Left renal pelvis (tissue), 4 donors: ENCODE measurements around the gene EML1. TPM values are rescaled to one million over a fixed set of nuclear protein-coding genes. Genes with fewer than 3 reads are reported as not detected.

Source experiments
- DNase-seq, 4 donors: peaks; one replicate each; pipeline ENCODE4 v3.0.0-alpha.2; 2013; ENCODE audit warnings: low read depth in 4 of 4, low spot score in 3 of 4
- polyA plus RNA-seq, 4 donors: library from polyadenylated mRNA; unstranded; fragments of 120-200 nt; gene quantifications; one replicate each; pipeline ENCODE4 v1.2.1, GENCODE V29; 2013; ENCODE audit not compliant: insufficient read length in 4 of 4

The EML1 gene
- polyA plus RNA-seq, 4 donors, result 30.3 to 47.0 (median 39.7) TPM

DNA sequence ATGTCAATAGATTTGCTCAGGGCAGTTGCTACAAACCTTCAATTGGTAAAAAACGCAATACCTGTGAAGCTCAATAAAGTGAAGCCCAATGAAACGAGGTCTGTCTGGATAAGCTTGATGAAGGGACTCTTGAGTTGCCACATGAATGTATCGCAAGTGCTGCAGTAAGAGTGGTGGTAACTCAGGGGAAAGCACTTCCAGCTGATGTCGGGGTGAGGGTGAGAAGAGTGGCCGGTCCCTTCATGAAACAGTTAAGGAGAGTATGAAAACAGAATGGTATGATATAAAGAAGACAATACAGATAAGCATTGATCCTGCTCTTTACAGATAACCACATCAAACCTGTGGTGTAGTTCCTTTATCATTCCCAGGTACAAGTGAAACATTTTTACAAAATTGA is 188.6 kb downstream of the EML1 start:
- DNase-seq, result no peak

DNA sequence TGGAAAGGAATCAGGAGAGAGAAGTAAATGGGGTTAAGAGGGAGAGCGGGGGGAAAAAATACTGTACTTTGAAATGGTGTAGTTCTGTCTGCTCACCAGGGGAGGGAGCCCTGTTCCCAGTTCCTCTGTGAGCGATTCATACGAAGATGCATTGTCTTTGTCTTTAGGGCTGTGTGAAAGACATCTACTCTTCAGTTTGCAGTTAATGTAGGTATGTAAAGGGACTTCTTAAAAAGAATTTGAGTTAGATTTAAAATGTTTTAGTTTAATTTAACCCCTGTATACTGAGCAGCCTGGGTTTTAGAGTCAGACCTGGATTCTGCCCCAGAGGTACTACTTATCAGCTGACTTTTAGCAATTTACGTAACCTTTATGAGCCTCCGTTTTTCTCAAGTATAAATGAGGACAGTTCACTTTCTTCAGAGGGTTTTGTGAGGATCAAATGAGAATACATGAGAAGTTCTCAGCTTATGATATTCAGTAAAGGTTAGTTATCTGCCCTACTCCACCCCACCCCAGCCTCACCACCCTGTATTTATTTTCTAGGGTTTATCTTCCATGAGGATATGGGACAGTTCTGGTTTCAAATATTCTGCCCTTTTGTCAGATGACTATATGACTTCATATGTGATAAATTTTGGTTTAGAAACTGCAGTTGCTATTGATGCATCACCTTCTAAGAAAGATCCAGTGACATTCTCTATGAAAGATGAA is 189.5 kb downstream of the EML1 start:
- DNase-seq, result peak in 1 of 4 donors; percentile 38

DNA sequence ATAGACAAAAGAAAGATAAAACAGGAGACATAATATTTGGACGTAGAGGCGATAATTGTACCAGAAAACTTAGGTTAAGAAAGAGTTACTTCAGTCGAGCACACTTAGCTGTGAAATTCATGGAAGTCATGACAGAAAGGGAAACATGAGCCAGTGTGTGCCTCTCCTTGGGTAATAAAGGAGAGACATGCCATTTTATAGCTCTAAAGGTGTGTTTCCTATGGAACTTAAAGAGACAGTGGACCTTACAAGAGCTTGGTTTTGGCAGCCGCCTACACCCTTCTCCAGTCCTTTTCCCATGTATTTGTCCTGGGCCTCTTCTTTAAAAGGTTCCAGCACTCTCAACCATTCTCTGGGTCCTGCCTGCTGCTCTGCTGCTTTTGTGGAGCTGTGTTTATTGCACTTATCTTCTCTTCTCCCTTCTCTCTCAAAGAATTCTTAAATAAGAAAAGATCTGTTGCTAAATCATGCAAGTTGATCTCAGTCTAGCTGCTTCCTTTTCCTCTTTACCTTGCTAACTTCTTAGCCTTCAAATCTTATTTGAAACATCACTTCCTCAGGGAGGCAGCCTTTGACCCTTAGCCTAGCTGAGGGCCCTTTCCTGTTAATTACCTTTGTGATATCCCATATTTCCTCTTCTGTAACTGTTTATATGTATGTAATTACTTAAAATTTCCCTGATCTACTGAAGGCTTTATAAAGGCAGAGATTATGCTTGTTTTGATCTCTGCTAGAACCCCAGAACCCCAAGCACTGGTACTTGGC is 190.2 kb downstream of the EML1 start:
- no peak for DNase-seq

DNA sequence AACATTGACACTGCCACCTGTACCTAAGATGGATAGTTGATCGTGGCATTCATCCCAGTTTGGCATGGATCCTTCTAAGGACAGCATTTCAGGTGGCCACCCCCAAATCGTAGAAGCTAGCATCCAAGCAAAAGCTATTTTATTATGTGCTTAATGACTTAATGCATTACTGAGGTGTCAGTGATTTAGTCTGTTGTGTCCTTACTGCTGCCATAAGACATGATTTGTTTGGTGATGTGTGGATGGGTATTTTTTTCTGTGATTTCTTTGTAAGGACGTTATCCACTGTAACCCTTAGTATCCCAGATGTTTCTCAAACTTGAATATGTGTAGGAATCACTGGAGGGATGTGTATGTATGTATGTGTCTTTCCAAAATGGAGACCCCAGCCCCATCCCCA is 190.8 kb downstream of the EML1 start:
- DNase-seq, result no peak

DNA sequence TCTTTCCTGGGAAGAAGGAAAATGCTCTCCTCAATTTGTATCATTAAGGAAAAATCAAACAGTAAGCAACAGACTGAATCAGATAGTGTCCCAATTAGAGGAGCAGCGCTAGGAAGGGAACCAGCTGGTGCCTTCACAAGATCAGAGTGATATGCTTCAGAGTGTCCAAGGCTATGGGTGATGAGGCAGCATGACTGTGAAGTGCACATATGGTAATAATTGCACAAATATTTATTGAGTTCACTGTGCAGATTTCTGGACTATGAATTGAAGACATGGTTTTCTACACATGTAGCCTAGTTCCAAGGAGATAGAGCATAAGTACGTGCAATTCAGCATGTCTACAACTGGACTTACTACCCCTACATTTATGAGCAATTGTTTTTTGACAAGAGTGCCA is 193.2 kb downstream of the EML1 start:
- DNase-seq, result no peak

DNA sequence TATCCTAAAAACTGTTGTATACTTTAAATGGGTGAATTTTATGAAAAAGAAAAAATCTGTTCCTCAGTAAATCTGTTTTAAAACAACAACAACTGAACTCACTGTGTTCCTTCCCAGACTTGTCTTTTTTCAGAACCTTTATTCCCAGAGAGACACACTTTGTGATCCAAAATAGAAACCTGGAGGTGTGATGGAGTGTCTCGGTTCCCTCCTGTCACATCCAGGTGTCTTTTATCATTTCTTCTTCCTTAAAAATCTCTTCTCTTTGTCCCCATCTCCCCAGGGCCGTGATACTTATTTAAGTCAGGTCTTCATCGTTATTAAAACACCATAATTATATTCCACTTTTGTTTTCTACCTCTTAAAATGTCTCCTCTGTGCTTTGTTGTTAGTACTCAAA is 195.8 kb downstream of the EML1 start:
- no peak for DNase-seq

DNA sequence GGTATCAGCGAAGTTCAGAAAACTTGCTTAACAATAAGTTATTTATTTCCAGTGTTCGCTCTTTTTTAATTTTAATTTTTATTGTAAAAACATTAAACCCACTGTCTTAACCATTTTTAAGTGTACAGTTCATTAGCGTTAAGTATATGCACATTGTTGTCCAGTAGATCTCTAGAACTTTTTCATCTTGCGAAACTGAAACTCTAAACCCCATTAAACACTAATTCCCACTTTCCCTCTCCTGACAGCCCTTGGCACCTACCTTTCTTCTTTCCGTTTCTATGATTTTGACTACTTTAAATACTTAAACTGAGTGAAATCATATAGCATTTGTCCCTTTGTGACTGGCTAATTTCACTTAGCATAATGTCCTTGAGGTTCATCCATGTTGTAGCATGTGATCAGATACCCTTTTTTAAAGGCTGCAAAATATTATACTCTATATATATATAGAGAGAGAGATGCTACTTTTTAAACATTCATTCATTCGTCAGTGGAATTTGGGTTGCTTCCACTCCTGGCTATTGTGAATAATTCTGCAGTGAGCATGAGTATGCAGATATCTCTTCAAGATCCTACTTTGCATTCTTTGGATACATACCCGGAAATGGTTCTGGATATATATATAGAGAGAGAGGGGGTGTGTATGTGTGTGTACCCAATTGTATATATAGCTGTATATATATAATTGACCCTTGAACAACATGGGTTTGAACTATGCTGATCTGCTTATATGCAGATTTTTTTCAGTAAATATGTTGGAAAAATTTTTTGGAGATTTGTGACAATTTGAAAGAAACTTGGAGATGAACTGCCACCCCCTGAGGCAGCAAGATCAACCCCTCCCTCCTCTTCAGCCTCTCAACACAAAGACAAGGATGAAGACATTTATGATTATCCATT is 197.3 kb downstream of the EML1 start:
- no peak for DNase-seq

DNA sequence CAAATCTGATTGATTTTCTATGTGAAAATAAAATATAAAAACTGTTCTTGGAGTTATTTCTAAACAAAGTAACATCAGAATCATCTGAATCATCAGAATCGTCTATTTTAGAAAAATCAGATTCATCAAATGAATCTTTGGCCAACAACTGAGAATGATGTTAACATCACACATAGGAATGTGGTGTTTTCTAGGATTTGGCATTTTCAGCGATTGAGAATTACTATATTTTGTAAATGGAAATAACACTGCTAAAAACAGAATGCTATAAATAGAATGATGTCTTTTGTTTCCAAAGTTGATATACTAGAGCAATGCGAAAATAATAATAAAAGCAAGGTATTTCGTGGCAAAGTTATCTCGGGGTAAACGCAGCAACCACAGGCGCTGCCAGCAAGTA is 198.1 kb downstream of the EML1 start:
- no peak for DNase-seq

Other genes with a start within 250 kb of the EML1 start
- gene CCDC85C, start 189.2 kb upstream of the EML1 start, polyA plus RNA-seq, result 10 to 100 TPM; 19.0 to 30.3 (median 26.6) TPM
- 1 to 10 TPM; 1.3 to 3.0 (median 1.5) TPM for gene HHIPL1, start 148.3 kb upstream of the EML1 start, polyA plus RNA-seq
- gene CYP46A1, start 109.1 kb upstream of the EML1 start, polyA plus RNA-seq, result 1 to 10 TPM; 1.4 to 4.2 (median 2.8) TPM